Activated CD8-positive, alpha-beta memory T cell treated with anti-CD3 and anti-CD28 coated beads for 48 hours (primary cell): ENCODE measurements around the gene OR51Q1.

Experiments
- DNase-seq, 3 experiments: peaks; one replicate each; pipeline ENCODE4 v3.0.0-alpha.2; 2020; ENCODE audit warnings: low read depth in 2 of 3, low spot score in 2 of 3

Gene OR51Q1, protein sequence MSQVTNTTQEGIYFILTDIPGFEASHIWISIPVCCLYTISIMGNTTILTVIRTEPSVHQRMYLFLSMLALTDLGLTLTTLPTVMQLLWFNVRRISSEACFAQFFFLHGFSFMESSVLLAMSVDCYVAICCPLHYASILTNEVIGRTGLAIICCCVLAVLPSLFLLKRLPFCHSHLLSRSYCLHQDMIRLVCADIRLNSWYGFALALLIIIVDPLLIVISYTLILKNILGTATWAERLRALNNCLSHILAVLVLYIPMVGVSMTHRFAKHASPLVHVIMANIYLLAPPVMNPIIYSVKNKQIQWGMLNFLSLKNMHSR

DNA sequence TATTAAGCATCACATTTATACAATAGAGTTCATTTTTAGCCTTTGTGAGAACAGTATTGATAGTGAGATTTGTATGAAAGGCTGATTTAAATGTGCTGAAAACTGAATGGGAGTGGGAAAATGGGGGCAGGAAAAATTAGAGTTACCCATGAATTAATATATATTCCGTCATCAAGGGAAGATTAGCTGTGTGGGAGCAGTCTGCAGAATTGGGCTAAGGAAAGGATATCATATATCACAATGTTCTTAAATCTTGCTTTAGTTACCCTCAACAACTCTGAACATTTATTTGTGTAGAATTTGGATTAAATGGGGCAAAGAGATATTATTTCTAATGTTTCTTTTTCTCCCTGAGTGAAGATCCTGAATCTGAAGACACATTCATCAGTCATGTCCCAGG, at the start of gene OR51Q1:
Gene OR51Q1, plus strand, starts transcription at position 301 of the 400 bp plus-strand sequence. Its CDS starts 90 bp downstream, at position 391.
- DNase-seq: no peak

DNA sequence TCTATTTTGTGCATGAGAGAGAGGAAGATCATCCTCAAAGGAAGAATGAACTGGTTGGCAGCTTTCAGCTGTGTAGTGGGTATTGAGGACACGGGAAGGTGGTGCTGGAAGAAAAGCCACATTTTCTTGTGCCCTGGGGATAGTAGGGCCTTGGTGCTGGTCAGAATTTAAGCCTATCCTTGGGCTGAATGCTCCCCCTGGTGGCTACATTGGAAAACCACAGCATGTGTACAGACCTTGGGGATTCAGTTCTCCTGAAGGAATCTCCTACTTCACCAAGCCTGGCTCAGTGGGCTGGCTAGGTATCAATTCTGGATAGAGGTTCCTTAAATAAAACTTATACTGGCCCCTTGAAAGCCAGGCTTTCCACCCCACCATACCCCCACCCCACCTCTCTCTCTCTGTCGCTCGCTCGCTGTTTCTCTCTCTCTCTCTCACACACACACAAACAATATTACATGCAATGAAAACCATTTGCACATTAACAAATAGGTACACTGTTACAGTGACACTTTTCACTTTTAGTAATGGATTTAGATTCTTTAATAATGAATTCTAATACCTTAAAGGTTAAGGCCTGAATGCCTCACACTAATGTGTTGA, 41.1 kb upstream of the OR51Q1 start:
- peak in 1 of 3 experiments; percentile 0 for DNase-seq

DNA sequence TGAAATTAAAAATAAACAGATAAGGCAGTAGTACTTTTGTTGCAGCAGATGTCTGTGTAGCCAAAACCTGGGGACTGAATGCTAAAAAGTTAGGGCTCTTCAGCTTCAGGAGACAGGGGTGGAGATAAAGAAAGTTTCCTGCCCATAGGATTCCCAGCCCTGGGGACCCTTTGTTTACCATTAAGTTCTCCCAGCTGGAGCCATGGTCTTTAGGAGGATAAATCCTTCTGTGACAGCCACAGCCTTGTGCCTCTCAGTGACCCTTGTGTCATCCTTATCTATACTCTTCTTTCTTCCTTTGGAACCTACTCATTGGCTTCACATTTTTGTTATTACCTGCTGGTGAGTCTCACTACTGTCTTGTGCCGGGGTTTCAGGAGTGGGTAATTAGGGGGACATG, 38.3 kb upstream of the OR51Q1 start, which contains the start of gene OR51M1:
Gene OR51M1, plus strand, starts transcription at position 237 of the 400 bp plus-strand sequence. CDS start 5,587 bp downstream, outside the sequence.
- no peak for DNase-seq

DNA sequence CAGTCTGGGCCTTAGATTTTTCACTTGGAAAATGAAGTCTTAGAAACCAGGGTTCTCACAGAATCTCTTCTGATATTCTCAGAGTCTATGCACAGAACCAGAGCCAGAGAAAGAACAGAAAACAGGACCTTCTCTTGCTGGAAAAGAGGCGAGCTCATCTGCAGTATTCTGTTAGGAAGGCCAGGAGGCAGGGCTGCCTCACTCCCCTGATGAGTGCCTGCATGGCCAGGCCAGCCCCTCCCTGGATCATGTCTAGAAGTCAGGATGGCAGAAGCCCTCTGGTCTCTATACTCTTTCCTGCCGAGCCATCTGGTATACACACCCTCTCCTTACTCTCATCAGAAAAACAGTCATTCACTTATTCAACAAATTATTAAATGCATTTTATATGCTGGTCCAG, 37.6 kb upstream of the OR51Q1 start:
- DNase-seq: no peak

DNA sequence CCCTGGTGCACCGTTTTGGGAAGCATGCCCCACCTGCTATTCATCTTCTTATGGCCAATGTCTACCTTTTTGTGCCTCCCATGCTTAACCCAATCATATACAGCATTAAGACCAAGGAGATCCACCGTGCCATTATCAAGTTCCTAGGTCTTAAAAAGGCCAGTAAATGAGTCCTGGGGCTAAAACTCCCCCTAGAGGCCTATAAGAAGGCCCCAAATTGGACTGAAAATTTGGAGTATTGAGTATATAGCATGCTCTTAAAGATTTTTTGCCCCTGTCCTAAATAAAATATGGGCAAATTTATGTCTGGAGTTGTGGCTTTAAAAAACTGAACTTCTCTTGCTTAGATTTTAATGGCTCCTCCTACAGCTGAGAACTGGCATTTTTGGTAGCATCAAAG, 31.7 kb upstream of the OR51Q1 start:
- no peak for DNase-seq

DNA sequence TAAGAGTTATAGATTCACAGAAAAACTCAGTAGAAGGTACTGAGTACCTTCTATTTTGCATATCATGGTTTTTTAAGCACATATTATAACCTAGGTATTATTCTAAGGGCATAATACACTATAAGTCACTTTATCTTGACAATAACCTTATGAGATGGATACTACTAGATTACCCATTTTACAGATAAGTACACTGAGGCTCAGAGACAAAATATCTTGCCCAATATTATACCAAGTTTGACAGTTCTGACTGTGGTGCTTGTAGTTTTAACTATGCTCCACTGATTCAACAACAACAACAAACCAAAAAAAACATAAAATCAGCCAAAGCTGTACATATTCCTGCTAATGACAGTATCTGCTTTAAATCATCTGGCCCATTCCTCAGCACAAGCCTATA, 27.8 kb upstream of the OR51Q1 start:
- no peak for DNase-seq

DNA sequence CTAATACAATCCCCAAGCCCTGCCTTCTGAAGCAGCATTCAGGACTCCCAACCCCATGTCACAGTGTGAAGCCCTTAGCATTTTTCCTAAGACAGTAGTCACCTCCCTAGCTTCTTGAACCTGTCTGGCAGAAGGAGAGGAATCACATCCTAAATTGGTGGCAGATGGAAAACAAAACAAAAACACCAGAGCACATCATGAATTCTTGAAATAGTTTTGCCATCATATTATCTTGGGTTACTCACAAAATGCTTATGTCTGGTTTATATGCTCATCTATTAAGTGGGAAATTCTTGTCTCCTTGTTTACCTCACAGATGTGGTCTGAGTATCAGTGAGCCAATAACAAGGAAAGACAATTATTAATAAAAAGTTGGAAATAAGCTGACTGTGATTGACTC, 23.0 kb upstream of the OR51Q1 start:
- no peak for DNase-seq

DNA sequence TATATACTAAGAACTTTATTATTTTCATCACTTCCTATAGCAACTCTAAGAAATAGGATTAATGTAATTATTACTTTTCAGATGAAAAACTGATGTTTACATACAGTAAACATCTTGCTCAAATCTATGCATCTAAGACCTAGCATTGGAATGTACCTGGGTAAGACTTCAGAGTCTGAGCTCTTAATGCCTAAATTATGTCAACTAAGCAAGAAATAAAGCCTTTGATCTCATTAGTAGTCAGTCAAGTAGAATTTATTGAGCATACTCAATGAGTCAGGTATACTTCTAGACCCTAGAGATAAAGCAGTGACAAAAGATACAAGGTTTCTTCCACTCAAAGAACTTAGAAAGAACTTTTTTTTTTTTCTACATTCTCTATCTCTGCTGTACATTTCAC, 16.7 kb upstream of the OR51Q1 start:
- DNase-seq: no peak

DNA sequence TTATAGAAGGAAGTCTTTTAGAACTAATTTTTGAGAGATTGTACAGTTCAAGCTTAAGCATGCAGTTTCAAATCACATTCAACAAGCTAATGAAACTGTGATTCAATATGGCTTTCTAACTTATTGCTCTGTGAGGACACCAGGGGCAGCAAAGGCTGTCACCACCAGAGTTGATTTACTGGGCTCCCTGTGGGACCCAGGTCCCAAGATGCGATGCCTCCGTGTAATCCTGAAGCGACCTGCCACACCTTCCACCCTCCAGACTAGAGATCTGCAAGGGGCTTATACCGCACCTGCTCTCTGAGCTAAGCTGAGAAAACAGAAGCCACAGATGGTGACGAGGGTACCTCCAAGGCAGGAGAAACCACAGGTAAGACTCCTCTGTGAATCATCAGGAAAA, 918 bp upstream of the OR51Q1 start:
- DNase-seq: no peak

DNA sequence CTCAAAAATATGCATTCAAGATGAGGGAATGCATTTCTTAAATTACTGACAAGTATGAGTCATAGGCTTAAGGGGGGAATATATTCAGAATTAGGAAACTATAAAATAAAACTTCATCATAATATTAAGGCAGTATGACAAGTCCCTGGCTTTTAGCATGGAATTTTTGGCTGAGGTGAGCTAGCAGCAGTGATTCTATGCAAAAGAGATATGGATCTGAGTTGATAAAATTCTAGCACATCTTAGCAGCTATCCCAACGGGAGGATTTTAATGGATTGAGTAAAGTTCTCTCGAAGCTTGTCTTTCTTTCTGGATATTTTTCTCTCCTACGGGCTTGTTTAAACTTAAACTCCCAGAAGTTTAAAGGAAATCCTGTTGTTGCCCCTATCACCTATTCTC, 1.2 kb downstream of the OR51Q1 start:
- no peak for DNase-seq

DNA sequence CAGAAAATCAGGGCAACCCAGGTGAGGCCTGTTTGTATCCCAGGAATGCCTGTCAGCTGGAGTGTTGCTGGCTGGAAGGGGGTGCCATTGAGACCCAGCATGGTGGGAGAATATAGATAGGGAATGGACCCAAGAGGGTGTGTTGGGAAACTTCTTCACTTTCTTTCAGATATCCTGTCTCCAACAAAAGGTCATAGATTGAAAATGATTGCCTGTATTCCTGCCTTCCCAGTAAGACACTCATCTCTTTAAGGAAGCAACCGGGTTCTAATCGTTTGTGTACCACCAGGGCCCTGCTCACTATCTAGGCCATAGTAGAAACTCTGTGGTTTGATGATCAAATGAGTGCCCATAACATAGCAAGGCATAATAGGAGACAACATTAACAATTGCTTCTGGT, 19.5 kb downstream of the OR51Q1 start, which contains the start of gene OR51I1:
Gene OR51I1, minus strand, starts transcription at position 101 of the 400 bp plus-strand sequence. Its CDS starts 0 bp downstream, at position 101.
- no peak for DNase-seq

DNA sequence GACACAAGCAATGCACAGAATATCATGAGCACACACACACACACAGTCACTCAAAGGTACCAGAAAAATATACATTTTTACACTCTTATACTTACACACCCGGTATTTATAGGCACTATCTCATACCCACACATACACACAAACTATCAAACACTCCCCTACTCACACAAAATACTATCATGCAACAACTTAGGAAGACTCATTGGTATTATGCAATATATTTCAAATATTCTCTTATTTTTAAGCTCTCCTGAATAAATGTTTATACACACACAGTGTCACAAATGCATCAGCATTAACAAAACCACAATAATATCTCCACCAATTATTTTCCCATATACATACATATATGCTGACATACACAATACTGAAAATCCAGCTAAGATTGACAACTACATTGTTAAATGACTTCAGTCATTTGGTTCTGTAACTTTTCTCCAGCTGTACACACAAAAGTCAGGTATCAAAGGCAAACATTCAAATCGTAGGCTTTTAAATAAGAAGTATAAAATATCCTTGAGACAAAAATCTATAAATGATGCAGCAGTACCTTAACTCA, 22.0 kb downstream of the OR51Q1 start:
- DNase-seq: no peak

DNA sequence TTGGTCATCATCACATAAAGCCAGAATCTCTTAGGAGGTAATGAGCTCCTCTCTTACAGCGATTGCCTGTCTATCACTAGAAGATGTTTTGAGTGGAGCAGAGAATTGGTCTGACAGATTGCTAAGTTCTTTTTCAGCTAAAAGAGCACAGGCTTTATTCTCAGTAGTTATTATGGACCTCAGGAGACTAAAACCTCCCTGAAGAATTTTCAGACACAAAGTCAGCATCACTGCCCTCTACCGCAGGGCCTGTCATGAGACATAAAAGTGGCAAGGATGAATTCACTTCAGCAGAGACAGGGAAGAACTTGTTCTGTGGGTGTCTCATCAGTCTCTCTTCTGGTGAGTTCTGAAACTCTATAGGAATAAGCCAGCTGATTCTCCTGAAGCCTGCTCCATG, 27.1 kb downstream of the OR51Q1 start, which contains the start of gene OR51I2:
Gene OR51I2, plus strand, starts transcription at position 301 of the 400 bp plus-strand sequence. CDS start 4,166 bp downstream, outside the sequence.
- no peak for DNase-seq

DNA sequence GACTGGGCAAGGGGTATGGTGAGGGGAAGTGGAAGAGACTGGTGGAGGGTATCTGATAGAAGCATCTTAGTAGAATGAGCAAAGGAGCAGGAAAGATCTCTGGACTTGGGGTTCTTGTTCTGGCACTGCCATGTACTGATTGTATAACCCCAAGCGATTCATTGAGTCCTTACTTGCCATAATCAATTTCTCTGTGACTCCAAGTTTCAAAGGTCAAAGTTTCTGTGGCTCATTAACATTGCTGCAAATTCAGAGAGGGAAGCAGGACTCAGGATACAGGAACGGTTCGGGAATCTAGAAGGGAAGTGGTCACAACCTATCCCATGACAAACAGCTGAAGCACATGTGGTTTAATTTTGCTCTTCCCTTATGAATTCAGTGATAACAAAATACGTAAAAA, 27.5 kb downstream of the OR51Q1 start:
- no peak for DNase-seq

DNA sequence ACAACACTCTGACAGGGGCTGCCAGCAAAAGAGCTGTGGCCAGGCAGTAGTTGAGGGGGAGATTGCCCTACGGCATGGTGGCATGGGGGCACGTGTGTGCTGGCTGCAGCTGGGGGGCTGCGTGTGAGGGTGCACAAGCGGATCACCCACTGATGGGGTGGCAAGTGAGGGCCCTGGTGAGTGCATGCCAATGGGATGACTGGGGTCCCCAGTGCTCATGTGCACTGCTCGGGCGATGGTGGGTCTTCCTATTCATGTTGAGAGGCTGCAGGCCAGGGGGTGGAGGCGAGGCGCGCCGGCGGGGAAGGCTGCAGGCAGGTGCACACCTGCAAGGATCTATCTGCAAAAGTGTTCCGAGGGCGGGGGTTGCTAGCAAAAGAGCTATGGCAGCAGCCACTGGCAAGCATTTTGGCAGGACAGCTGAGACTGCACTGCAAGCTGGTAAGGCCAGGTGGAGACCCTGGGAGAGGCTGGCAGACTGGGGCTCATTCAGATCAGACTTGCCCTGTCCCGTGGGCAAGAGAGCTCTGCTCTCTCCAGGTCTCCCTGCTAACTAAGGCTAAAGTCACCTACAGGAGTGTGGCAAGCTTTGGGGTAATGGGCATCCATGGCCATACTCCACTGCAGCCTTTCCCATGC, 39.2 kb downstream of the OR51Q1 start:
- DNase-seq: no peak

DNA sequence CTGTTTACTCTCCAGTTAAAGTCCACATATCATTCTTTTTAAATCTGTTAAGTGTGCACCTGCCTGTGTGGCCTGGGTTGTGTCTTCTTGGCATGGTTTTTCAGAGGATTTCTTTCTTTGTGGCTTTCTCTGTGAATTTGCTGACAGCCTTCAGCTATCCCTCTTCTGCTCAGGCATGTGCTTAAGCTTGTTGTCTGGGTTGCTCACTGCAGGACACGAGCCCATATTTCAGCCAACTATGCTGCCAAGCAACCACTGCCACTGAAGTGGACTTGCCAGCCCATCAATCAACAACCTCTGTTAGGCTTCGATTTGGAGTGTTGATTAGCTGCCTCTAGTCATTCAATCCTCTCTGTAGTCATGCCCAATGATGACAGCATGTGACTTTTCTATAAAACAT, 45.6 kb downstream of the OR51Q1 start:
- no peak for DNase-seq
